ENCODE data around the gene ZNF622.
"Not testable (repeated sequence)": the region's sequence is repeated elsewhere in the genome, so short reads cannot be mapped to it uniquely, and the experiment has no call there.

Gene ZNF622

DNA sequence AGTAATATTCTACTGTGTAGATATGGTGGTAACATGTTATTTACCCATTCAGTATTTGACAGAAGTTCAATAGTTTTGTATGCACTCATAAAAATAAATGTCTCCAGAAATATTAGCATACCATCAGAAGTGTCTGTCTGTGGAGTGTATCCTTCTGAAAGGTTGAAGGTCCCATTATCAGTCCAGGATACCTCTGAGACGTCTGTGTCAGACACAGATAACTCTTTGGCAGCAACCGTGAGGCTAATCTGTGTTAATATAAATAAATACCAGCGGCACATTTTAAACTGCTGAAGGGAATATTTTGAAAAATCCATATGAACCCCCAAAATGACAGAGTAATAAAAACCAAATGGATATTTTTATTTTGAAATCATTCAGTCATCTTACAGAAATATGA is 11.9 kb upstream of the ZNF622 start:
- DNase-seq = no peak

DNA sequence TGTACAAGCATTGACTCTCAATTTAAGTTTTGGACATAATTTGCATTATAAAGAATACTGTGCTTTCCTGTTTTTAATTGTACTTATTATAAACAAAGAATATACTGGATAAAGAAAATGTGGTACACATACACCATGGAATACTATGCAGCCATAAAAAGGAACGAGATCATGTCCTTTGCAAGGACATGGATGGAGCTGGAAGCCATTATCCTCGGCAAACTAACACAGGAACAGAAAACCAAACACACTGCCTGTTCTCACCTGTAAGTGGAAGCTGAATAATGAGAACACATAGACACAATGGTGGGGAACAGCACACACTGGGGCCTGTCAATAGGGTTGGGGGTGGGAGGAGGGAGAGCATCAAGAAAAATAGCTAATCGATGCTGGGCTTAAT is 10.8 kb upstream of the ZNF622 start:
- DNase-seq = not testable (repeated sequence)

DNA sequence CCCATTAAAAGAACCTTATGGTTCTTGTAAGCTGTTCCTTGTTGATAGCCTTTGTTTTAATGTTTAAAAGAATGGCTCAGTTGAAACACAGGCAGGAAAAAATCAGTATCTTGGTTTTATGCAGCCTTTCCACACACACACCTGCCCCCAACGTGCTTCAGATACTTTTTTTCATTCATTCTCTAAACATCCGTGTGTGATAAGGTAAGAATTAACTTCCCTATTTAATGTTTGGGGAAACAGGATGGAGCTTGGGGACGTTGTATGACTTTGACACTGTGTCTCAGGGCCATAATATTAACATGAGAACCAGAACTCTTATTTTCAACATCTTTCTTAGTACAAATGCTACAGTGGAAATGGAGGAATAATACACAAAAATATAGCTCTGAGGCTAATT is 5.8 kb upstream of the ZNF622 start:
- DNase-seq = no peak

DNA sequence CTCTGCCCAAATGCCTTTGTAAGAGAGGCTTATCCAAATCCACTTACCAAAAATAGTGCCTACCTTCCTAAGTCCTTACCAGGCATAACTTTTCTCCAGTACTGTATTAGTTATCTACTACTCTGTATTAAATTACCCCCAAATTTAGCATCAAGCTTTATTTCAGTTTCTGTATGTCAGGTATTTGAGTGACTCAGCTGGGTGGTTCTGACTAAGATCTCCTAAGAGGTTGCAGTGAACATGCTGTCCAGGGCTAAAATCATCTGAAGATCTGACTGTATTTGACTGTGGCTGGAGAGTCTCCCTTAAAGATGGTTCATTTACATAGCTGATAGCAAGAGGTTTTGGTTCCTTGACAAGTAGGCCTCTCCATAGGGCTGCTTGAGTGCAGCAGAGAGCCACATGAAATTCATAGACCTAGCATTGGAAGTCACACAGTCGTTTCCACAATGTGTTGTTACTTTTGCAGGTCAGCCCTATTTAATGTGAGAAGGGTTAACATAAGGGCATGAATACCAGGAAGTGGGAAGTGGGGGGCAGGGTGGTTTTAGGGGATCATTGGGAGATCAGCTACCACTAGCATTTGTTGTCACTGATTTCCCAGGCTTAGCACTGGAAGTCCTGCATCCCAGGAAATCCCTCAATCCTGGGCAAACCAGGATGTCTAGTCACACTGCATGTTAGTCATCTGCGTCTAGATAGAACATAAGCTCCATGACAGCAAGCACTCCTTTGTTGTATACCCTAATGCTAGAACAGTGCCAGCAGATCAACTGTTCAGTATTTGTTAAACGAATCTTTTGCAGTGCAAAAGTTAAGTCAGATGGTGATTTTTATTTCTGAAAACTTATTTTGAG is 2.0 kb upstream of the ZNF622 start:
- DNase-seq = peak; percentile 32

DNA sequence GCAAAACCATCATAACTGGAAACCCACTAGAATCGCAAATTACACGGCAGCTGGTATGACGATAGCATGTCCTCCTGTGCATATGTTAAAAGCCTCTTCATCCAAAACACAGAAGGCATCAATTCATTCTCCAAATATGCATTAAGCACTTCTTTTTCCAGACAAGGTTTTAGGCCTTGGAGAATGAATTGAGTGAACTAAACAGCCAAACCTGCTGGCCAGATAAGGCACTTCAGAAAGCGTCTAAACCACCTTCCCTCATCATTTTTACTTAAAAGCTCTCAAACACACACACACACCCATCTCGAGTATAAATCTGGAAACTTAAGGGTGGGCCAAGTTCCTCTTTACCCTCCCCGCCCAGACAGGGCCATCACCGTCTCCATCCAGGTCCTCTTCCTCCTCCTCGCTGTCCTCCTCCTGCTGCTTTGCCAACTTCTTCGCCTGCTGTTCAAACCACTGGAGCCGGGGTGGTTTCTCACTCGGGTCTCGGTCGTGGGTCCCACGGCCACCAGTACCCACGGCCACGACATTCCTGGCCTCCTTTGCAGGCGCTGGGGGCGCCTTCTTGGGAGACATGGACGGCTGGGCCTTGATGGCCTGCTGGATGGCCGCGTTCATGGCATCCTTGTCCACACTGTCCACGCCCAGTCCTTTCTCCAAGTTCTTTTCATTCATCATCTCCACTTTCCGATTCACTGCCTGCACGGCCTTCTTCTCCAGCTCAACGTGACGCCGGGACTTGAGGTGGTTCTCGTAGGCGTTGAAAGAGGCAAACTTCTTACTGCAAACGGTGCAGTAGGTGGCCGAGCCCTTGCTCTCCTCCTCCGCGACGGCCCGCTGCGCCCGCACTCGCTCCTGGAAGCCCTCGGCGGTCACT is 696 bp downstream of the ZNF622 start:
- DNase-seq = peak; percentile 30

DNA sequence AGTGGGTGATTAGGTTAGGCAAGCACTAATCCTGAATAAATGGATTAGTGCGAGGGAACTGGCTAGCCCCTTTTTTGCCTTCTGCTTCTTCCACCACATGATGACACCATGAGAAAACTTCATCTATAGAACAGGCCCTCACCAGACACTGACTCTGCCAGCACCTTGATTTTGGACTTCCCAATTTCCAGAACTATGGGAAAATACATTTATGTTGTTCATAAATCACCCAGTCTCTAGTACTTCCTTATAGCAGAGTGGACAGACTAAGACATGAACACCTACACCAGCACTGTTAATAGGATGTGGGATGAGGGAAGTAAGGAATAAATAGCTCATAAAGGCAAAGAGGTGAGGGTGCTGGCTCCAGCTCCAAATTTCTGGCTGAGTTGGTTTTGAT is 1.4 kb downstream of the ZNF622 start:
- DNase-seq = no peak

DNA sequence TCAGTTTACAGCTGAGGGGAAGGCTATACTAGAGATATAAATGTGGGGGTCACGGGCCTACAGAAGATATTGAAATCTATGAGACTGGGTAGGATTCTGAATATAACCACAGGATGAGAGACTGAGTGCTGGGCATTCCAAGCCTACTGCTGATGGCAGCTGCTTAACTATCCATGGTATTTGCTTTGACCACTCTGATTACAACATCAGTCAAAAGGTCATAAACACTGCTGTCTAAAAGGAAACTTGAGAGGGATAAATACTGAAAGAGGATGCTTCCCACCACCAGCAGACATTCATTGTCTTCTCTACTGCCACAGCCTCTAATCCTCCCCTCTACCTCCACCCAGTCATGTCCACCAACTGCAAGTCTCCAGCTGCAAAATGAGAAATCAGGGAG is 3.8 kb downstream of the ZNF622 start:
- DNase-seq = no peak

DNA sequence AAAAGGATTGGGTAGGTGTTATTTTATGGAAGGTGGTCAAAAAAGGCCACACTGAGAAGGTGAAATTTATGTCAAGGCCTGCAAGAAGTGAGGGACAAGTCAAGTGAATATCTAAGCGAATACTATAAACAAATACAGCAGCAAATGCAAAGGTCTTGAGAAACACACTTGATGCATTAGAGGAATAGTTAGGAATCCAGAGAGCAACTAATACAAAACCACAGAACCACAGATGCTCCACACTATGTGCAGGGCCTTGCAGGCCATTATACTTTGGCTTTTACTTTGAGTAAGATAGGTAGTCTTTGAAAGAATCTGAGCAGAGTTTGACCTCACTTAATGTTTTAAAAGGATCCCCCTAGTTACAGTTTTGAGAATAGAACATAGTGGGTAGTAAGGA is 4.6 kb downstream of the ZNF622 start:
- no peak for DNase-seq

DNA sequence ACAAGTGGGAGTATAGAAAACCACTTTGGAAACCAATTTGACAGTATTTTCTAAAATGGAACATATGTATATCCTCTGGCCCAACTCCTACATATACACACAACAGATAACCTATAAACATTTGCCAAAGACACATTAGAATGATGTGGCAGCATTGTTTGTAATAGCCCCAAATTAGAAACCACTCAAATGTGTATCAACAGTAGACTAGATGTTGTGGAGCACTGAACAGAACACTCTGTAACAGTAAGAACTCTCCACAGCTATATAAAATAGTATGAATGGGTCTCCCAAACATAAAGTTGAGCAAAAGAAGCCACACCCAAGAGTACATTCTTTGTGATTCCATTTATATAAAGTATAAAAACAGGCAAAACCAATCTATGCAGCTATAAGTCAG is 6.1 kb downstream of the ZNF622 start:
- DNase-seq = no peak

DNA sequence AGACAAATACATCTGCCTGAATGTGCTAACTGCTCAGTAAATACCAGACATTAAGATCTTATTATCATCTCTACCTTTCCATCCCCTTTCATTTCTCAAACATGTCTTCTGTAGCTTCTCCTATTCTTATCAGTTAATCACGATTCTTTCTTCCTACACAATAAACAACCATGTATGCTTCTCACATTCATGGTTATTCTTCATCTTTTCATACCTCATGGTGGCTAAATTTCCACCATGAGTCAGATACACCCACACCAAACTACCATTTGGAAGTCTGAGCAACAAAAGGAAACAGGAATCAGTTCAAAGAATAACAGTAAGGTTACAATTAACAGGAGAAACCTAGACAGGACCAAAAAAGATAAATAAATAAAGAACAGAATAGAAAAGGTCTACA is 7.7 kb downstream of the ZNF622 start:
- DNase-seq = no peak

DNA sequence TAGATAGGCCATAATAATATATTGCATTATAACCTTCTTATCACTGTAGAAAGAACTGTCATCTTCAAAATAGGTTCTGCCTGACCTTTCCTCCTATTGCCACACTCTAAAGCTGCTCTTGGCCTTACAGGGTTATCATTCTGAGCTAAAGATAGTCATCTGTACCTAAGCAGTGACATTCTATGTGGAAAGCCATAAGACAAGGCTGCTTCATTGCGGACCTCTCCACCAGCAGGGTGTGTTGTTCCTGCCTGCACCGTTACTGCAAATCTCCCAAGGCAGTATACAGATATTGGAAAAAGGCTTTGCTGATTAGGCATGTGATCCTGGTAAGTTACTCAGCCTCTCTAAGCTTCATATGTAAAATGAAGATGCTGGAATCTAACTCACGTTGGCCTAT is 8.1 kb downstream of the ZNF622 start:
- DNase-seq = no peak

DNA sequence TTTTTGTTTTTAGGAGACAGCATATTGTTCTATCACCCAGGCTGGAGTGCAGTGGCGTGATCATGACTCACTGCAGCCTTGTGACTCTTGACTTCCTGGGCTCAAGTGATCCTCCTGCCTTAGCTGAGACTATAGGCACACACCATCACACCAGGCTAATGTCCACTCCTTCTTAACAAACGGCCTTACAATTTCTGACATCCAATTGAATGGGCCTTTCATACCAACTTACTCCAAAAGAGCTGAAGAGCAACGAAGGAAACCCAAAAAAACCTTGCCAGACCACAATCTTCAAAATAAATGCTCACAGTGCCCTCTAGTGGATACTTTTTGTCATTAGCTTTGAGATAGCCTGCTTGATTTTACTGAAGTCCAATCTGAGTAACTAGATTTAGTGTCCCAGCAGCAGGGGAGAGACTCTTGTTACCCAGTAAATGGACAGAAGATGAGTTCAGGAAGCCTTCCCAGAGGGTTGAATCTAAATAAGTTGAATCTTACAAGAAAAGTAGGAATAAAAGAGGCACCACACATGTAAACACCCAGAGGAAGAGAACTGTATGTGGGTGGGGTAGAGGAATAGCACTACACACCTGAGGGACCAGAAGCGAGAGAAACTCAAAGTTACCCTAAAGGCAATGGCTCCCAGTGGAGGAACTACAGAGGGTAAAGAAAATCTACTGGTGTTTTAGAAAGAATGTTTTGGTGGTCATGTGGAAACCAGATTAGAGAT is 9.3 kb downstream of the ZNF622 start:
- DNase-seq = peak; percentile 37

DNA sequence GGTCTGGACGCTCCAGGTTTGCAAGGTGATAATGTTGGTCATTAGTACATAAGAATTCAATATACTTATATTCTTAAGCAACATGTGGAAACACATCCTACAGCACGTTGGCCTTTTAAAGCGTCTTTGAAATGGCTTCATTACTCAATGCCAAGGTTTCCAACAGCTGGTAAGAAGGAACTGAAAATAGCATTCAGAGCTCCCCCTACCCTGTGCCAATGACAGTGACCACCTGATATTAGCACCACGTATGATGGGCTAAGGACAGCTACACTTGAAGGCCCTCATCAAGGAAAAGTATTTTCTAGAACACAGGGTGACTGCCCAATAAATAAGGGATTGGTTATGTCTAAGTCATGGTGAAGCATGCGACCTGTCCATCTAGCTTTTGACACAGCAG is 9.9 kb downstream of the ZNF622 start:
- no peak for DNase-seq

DNA sequence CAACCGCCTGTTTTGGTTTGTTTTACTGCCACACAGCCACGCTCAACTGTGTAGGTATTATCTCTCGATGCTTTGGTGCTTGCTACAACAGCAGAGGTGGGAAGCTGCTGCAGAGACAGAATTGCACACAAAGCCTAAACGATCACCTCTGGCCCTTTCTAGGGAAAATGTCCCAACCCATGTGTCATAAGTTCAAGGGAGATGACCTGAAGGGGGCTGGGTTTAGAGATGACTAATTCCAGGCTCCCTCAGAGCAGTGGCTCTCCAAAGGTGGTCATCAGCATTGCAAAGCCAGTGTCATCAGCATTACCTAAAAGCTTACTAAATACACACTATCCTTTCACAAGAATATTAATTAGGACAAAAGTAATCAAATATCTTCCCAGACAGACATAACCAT is 10.9 kb downstream of the ZNF622 start:
- DNase-seq = no peak

DNA sequence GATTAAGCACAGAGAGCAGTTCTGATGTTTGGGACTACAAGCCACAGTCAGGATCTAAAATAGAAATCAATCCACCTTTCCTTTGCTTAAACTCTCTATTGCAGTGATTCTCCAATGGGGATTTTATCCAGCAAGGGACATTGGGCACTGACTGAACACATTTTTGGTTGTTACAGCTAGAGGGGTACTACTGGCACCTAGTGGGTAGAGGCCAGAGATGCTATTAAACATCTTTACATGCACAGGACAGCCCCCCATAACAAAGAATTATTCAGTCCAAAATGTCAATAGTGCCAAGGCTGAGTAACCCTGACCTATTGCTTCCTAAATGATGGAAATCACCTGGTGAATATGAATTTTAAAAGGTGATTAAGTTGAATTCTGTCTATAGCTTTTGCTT is 12.0 kb downstream of the ZNF622 start:
- no peak for DNase-seq

DNA sequence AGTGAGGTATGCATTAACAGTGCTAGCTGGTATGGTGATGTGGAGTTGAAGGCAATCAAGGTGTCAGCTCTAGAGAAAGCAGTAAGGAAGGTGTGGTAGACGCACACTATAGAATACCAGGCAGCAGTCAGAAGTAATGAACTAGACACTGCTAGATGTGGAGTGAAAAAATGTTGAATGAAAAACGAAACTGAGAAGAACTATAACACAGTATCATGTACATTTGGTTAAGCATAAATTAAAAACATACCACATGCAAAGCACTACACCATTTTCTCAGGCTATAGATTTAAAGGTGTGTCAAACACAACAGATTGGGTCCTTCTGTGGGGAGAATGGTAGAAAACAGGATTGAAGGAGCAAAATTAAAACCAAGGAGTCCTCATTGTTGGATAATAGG is 15.4 kb downstream of the ZNF622 start:
- no peak for DNase-seq

DNA sequence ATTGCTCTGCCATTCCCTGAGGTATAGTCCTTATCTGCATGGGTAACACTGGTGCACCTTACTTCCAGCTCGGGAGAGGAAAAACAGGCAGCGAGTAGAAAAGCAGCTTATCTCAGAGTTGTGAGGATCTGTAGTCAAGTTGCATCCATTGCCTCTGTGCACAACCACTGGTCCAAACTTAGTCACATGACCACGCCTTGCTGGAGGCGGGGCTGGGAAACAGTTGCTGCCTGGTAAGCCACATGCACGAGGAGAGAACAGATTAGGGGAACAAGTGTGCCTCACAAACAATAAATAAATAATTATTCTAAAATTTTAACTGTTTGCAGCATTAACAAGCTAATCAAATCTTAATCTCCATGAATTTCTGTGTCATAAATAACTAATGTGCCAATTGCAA is 18.6 kb downstream of the ZNF622 start:
- no peak for DNase-seq

DNA sequence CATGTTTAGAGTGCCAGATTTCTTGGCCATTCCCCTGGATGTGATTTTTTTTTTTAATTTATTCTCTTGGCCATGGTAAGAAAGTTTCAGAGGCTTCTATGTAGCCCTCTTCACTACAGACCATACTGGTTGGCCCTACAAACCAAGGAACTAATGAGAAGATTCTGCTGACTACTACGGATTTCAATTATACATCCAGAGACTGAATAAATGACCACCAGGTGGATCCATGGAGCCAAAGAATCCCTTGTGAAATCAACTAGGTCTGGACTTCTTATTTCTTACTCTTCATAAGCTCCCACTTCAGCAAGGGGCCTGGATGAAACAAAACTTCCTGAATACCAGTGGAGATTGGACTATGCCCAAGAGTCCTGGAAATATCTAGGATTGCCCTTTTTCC is 27.6 kb downstream of the ZNF622 start:
- no peak for DNase-seq

DNA sequence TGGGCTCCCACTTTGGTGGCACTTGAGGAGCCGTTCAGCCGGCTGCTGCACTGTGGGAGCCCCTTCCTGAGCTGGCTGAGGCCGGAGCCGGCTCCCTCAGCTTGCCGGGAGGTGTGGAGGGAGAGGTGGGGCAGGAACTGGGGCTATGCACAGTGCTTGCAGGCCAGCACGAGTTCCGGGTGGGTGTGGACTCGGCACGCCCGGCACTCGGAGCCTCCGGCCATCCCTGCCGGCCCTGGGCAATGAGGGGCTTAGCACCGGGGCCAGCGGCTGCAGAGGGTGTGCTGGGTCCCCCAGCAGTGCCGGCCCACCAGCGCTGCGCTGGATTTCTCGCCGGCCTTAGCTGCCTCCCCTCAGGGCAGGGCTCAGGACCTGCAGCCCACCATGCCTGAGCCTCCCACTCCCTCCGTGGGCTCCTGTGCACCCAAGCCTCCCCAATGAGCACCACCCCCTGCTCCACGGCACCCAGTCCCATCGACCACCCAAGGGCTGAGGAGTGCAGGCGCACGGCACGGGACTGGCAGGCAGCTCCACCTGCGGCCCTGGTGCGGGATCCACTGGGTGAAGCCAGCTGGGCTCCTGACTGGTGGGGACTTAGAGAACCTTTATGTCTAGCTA is 29.4 kb downstream of the ZNF622 start:
- DNase-seq = not testable (repeated sequence)

DNA sequence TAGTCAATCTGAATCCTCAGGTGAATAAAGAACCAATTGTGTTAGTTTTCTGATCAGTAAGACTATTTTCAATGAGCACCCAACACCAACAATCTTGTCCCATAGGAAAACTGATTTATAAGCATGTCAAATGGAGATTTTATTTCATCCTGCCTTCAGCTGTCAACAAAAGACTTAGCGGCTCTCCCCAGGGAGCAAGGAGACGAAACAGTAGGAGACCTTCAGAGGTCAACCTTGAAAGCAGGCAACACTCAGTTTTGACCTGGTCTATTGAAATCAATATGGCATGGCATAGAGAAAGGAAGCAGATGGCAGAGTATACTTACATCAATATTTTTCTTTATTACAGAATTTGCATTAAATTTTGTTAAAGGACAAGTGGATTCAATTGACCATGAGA is 34.1 kb downstream of the ZNF622 start:
- no peak for DNase-seq

DNA sequence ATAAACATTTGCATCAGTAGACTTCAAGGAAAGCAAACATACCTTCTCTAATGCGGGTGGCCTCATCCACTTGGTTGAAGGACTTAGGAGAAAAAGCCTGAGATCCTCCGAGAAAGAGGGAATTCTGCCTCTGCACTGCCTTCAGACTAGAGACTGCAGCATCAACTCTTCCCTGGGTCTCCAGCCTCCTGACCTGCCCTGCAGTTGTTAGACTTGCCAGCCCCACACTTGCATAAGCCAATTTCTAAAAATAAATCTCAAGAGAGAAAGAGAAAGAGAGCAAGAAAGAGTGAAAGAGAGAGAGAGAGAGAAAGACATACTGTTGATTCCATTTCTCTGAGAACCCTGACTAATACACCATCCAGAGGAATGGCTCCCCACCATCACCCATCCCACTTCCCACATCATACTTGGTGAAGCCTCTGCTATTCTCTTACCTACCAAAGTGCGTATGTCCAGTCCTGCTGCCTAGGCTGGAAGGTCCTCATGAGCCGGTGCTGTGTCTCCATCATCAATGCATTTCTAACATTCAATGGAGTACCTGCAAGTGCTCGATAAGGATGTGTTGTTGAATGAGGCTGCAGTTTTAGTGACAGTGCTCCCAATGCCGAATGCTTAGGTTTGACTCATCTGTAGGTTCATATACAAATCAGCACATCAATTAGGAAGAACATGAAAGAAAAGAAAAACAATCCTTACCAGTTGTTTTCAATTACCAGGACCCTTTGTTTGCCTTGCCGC is 35.1 kb downstream of the ZNF622 start:
- no peak for DNase-seq

DNA sequence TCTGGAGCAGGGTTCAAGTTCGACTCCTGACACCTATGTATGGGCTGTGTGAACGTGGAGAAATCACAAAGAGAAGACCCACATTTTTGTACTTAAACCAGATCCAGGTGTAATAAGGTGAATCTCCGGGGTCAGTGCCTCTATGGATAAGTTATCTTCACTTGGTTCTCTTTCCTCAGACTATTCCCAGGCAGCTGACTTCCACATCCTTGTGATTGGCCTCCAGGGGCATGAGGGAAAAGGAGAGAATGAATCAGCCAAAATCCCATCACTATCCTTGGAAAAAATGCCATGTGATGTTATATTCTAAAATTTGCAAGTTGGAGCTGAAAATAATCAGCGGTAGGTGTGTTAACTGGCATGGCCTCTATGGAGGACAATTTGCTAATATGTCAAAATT is 37.2 kb downstream of the ZNF622 start:
- no peak for DNase-seq

Data from stimulated activated CD4-positive, alpha-beta T cell treated with anti-CD3 and anti-CD28 coated beads, Interleukin-4, amount 100 ng/mL, for 24 hours (primary cell).